ENCODE data around the gene PTGES2. TPM values are rescaled to one million over a fixed set of nuclear protein-coding genes. Genes with fewer than 3 reads are reported as not detected.
"Not testable (repeated sequence)": the region's sequence is repeated elsewhere in the genome, so short reads cannot be mapped to it uniquely, and the experiment has no call there.

PTGES2 gene
- total and polyA plus RNA-seq, 2 of the 13 experiments (the other 11 are each of a cell fraction or from before 2014, with no cell fraction given), result 63.7 to 79.8 TPM

DNA sequence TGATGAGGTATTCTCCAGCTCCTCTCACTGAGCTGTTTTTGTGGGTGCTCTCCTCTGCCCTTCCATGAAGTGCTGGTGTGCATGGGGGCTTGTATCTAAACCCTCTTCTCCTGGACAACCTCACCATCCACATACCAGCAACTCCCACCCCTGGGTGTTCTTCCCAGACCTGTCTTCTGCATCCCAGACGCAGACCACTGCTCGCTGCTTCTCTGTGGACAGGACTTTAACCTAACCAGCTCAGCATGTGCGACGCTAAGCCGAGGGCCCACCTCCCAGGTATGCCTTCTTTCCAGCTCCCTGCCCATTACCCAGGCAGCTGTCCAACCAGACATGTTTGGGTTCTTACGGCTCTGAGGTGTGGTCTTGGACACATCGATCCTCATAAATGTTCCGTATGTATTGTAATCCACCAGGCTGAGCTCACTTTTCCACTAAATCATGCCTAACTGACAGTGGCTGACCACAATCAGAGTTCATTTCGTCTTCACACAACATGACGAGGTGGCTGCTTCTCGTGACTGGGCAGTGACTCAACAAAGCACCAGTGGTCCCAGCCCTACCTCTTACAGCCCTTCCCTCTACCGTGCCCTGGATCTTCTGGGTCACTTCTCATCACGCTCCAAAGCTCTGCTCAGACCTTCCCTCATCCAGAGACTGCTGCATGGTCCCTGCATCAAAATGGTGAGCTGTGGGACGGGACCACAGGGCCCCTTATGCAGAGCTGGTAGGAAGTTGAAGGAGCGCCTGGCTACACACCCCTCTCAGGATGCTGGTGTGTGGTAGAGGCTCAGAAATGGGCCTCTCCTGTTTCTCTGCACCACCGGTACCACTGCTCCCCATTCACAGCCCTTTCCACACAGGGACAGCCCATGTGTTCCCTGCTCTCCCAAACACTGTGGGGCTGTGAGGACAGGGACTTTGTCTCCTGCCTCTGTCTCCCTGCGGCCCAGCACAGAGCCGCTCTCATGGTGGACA, 9.6 kb upstream of the PTGES2 start:
- ChIA-PET CTCF (ENCODE audit: low intra/inter-chr PET ratio, low total read pairs) (no interaction called here), POLR2A (interaction anchor here (0.8 to 1.9 kb wide), 6 partner anchors 9 to 39 kb away, joined by 3 to 12 read pairs (median 4); partner anchors contain the start of gene BBLN)
- peak overlapping the region; percentile 76 for H3K4me2 ChIP-seq (ENCODE audit: low read depth, low read length)
- DNase-seq (ENCODE audit: low spot score) (no peak), FAIRE-seq (peak; percentile 49), ATAC-seq (peak; percentile 46)
- TF ChIP-seq FOSL2 (CRISPR knock-in tag; IDR thresholded peaks at IDR 0.05) (0 out of 2 replicates have a peak, but pooled peaks have one; percentile 15), ZFAT (CRISPR knock-in tag; conservative IDR thresholded peaks at IDR 0.05) (no peak), KLF11 (CRISPR knock-in tag; IDR thresholded peaks at IDR 0.05) (no peak)
- no peaks in the 10 kb centered on the region; a peak in 1 of 5 replicates for H3K27me3 ChIP-seq (ENCODE audit: control insufficient read depth in 1 of 2, insufficient read depth in 2 of 2, low read length in 2 of 2)
- H3K4me3 ChIP-seq (replicated peaks in 1 of 3; ENCODE audit: insufficient read depth in 1 of 3, low read depth in 2 of 3, low read length in 3 of 3), result peak overlapping the region in 1 of 3 experiments; percentile 53; a peak in 3 of 6 replicates
- H2AFZ ChIP-seq (ENCODE audit: low read length), result peak overlapping the region; percentile 86
- H3K9me3 ChIP-seq (ENCODE audit: low read length), result no peaks in the 10 kb centered on the region
- H3K9ac ChIP-seq (ENCODE audit: insufficient read depth, low read depth, low read length), result peak overlapping the region; percentile 9; the same call in 1 of the 2 replicates
- peaks cover 47% of the 10 kb centered on the region for H3K4me1 ChIP-seq (ENCODE audit: insufficient read depth, low read length)
- in situ Hi-C loops (cut with HindIII; ENCODE audit: extremely low pct_ligation_motif_present, low pct_unique_long_range_greater_than_20kb) (no loop called here), intact Hi-C loops (cut with micrococcal nuclease; ENCODE audit: unreplicated experiment) (no loop called here)
- H3K36me3 ChIP-seq (replicated peaks in 1 of 2; ENCODE audit: control insufficient read depth in 1 of 2, insufficient read depth in 2 of 2, low read length in 2 of 2), result no peaks in the 10 kb centered on the region
- BruUV-seq (replicated peaks), result no TSS peak
- whole genome bisulfite sequencing (ENCODE audit: low lambda C conversion rate), result 6% methylated on average over 17 of the region's 18 CpGs
- no peaks in the 10 kb centered on the region for H4K20me1 ChIP-seq (ENCODE audit: insufficient read depth, low read length)
- H3K27ac ChIP-seq (ENCODE audit: extremely low read length, insufficient read depth, low read length), result no peak overlapping the region
- no peaks in the 10 kb centered on the region for H3K79me2 ChIP-seq (ENCODE audit: insufficient read depth, low read length)

DNA sequence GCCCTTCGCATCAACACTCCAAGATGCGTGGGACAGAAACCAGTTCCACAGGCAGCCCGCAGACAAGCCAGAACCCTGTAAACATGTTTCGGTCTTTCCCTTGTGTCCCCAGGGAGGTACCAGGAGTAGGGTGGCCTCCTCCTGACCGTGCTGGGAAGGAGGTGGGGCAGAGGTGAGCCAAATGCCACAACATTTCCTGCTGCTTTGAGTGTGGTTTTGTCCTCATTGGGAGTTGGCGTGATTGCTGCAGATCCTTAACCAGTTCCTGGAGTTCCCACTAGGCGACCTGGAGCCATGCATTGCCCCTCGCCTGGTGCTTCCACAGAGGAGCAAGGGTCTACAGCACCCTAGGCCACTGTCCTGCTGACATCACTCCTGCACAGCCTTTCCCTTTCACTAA, 8.0 kb upstream of the PTGES2 start:
- H3K27ac ChIP-seq (ENCODE audit: extremely low read length, insufficient read depth, low read length); H3K36me3 ChIP-seq (replicated peaks in 1 of 2; ENCODE audit: control insufficient read depth in 1 of 2, insufficient read depth in 2 of 2, low read length in 2 of 2); H3K4me3 ChIP-seq (replicated peaks in 1 of 3; ENCODE audit: insufficient read depth in 1 of 3, low read depth in 2 of 3, low read length in 3 of 3); intact Hi-C loops (cut with micrococcal nuclease; ENCODE audit: unreplicated experiment); H3K9me3 ChIP-seq (ENCODE audit: low read length); H3K79me2 ChIP-seq (ENCODE audit: insufficient read depth, low read length); in situ Hi-C loops (cut with HindIII; ENCODE audit: extremely low pct_ligation_motif_present, low pct_unique_long_range_greater_than_20kb); H3K4me2 ChIP-seq (ENCODE audit: low read depth, low read length); DNase-seq (ENCODE audit: low spot score); BruUV-seq (replicated peaks); H3K27me3 ChIP-seq (ENCODE audit: control insufficient read depth in 1 of 2, insufficient read depth in 2 of 2, low read length in 2 of 2); H2AFZ ChIP-seq (ENCODE audit: low read length); H3K9ac ChIP-seq (ENCODE audit: insufficient read depth, low read depth, low read length); POLR2A ChIA-PET; ATAC-seq; H4K20me1 ChIP-seq (ENCODE audit: insufficient read depth, low read length); CTCF ChIA-PET (ENCODE audit: low intra/inter-chr PET ratio, low total read pairs): not testable (repeated sequence)
- FAIRE-seq, result peak; percentile 15
- WGBS (ENCODE audit: low lambda C conversion rate), result 64% methylated on average over 8 of the region's 8 CpGs
- peaks cover 54% of the 10 kb centered on the region for H3K4me1 ChIP-seq (ENCODE audit: insufficient read depth, low read length)
